GM19463 (cell line): ENCODE data around the gene LRP1.

Experiments
- ATAC-seq: cut with Tn5 transposase; IDR thresholded peaks from one replicate; pipeline ENCODE4 v1.9.1; 2021; ENCODE audit warnings: mild to moderate bottlenecking, moderate library complexity; ENCODE audit not compliant: unreplicated experiment

LRP1 gene

GRCh38 chr12:57093415-57094207 is 34.7 kb upstream of the LRP1 start:
- ATAC-seq: no peak

DNA sequence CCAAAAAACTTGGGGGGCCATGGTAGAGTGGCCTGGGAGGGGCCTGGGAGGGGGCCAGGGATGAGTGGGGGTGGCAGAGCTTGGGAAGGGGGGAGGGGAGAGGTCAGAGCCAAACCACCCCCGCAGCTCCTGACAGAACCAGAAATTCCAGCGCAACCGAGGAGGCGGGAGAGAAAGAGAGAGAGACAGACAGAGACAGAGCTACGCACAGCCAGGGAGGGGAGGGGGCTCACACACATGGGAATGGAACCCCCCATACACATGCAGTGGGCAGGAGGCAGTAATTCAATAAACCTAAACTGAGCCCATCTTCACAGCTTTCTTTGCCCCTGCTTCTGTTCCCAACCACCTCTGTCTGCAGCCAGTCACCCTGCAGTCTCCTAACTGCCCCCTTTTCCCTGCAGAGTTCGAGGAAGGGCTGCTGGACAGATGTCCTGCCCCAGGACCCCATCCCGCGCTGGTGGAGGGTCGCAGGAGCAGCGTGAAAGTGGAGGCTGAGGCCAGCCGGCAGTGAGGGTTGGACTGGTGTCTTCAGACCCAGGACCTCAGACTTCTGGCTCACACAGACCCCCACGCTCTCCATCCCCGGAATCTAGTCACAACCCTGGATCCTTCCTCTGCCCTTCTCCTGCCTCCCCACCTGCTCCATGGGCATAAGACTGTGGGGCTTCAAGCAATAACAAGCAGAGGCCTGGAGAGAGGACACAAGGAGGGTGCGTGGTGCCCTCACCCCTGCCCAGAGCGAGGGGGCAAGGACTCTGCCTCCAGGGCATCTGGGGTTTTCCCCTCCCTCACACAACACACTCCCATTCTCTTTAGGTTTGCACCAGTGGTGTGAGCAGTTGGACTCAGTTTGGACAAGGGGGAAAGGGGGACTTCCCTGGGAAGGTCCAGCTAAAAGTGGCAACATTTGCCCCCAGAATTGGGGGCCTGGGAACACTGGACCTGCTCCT is 33.8 kb upstream of the LRP1 start:
- ATAC-seq: no peak

GRCh38 chr12:57095440-57095839 is 32.8 kb upstream of the LRP1 start:
- ATAC-seq: no peak

DNA sequence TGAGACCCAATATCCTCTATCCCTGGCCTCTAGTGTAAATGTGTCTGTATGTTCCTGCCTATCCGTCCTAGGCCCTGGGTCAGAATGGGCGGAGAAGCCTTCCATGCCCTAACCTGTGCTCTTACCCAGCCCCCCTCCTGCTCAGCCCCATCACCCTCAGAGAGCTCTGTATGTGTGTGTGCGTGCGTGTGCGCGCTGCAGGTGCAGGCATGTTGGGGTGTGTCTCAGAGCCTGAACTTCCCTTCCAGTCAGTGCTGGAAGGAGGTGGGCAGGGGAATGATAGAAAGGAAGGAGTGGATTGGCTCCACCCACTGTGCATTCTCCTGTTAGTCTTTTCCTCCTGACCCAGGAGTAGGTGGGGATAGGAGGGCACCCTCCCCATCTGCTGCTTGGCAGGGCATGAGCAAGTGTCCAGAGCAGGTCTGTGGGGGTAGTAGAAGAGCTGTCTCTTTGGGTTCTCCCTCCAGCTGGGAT is 32.1 kb upstream of the LRP1 start:
- ATAC-seq: no peak

- no peak for ATAC-seq
Observed at GRCh38 chr12:57096748-57097553, 31.3 kb upstream of the LRP1 start.

GRCh38 chr12:57097554-57097835 is 30.8 kb upstream of the LRP1 start:
- ATAC-seq: no peak

DNA sequence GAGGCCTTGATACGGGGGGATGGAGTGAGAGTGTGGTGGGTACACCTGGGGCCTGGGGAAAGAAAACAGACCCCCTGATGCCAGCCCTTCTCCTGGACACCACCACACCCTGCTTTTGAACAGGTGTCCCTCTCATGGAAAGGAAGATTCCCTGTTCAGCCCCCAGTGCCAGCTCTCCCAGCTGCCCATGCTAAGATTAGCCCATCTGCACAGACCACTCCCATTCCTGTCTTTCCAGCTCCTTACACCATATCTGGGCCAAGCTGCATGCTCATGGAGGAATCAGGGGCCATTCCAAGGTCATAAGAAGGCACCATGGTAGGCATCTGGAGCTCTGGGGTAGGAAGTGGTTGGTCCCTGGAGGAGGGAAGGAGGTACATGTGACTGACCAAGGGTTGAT is 29.7 kb upstream of the LRP1 start:
- no peak for ATAC-seq

- no peak for ATAC-seq
Observed at GRCh38 chr12:57099047-57099714, 29.1 kb upstream of the LRP1 start.

GRCh38 chr12:57099766-57100165 is 28.5 kb upstream of the LRP1 start:
- no peak for ATAC-seq

DNA sequence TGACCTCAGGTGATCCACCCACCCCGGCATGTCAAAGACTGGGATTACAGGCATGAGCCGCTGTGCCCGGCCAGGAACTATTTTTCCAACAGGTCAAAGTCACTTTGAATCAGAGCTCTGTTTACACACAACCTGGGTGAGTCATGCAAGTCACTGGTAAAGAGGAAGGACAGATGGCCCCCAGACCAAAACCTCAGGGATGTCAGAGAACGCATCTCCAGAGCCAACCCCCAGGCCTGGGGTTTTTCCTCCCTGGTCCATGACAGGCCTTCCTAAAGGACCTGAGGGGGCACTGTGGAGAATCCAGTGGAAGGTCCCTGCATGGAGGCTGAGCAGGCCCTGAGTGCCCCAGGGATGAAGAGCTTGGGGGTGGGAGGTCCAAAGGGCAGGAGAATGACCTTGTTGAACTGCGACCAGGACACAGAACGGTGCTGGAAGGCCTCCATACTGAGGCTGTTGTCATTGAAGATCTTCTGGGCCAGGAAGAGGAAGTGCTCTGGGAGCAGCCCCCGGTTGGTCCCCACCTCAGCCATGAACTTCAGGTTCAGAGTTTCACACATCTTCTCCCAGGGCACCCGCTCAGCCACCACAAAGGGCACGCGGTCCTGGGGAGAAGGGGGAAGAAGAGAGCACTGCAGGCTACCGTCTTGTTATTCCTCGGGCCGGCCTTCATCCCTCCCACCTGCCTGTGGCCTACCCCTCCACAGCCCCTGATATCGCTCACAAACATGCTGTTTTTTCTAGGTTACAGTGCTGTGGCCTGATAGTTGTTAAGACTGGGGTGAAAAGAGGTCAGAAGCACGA is 26.2 kb upstream of the LRP1 start:
- ATAC-seq: no peak

DNA sequence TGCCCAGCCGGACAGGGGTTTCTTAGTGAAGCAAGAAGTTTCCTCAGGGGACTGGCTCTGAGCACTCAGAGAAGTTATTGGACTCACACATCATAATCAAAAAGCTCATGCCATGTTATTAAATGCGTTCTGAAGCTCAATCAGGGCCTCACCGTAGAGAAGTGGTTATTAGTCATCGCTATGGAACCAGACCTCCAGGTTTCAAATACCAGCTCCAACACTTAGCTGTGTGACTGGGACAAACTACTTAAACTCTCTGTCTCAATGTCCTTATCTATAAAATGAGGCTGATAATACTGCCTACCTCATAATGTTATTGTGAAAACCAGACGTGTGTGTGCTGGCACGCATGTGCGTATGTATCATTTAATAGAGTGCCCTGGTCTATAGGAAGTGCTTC is 24.4 kb upstream of the LRP1 start:
- no peak for ATAC-seq

DNA sequence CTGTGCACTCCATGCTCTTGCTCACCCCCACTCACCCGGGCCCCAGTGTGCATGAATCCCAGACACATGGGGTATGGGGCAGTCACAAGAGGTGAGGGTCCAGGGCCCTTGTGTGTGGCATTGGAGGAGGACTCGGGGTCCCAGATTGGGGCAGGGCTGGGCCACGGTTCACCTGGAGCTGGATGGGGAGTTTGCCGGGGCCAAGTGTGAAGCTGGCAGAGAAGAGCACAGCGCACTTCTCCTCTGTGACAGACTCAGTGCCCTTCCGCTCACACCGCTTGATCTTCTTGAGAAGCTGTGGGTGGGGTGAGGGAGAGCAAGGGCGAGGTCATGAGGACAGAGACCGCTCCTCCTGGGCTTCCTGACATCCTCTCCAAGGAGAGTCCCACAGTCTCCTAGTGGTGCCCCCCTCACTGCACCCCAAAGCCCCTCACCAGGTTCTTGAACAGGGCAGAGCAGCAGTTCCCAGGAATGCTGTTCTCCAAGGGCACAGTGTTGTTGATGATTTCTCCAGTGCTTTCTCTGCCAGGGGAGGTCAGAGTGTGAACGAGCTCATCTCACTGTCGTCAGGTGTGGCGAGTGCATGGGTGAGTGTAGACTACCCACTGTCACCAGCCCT is 23.9 kb upstream of the LRP1 start:
- ATAC-seq: no peak

- no peak for ATAC-seq
Observed at GRCh38 chr12:57105011-57105753, 23.1 kb upstream of the LRP1 start.

DNA sequence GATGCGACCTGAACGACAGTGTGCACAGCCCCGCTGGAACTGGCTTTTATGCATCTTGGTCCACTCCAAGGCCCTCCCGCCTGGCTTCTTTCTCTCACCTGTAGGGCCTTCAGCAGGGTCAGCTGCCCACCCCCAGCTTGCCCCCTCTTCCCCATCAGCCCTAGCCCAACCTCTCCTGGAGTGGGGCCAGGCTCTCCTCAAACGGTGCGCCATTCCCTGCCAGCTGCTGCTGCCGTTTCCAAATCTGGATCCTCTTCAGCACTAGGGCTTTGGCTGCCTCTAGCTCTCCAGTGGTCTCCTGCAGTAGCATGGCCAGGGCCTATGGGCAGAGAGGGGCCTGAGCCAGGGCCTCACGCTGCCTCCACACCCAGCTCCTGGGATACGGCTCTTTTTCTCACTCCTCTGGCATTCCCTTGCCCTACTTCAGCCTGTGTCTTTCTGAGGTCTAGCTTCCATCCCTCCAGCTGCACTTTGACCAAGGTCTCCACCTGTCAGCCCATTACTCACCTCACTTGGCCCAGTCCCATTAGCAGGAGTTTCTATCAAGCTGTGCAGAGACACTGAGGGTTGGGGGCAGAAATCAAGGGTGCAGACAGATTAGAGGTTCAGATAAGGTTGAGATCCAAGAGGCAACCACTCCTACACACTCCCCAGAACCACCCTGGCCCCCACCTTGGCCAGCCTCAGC is 22.1 kb upstream of the LRP1 start:
- no peak for ATAC-seq

DNA sequence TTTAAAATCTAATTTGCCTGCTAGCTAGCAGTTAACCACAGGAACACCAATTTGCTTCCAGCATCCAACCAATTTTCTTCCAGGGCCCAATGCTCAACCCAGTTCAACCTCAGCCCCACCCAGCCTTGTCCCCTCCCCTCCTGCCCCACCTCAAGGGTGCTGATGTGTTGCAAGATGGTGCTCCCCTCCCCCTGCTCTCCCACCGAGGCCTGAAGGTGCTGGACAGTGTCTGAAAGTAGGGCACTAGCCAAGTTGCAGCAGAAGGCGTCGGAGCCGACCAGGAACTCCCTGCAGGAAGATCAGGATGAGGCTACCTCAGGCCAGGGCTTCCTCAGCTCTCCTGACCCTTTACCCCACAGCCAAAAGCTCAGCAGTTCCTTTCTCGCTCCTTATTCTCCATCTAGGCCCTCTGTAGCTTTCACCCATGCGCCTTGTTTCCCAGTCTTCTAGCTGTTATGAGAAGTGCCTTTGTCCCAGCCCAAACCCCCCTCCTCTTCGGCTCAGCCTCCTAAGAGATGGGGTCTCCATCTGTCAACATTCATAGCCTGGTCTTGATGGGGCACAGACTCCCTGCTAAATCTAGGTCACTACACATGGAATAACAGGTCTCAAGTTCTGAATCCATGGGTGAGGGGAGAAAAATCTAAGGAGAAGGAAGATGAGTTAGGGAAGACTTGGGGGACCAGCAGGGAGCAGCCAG is 20.7 kb upstream of the LRP1 start:
- no peak for ATAC-seq

GRCh38 chr12:57109207-57110103 is 18.8 kb upstream of the LRP1 start:
- ATAC-seq: no peak
